HL-60 (cell line): ENCODE results near the gene VDR.

Experiments used
- POLR2AphosphoS5 ChIP-seq: IDR thresholded peaks from 2 replicates; pipeline ENCODE4 v1.6.1; 2012; ENCODE audit warnings: low read depth
- TF ChIP-seq, protein P1 (sequence below): IDR thresholded peaks from one replicate; pipeline ENCODE4 v1.5.1; 2011; ENCODE audit warnings: low read length, control low read depth, inconsistent platforms; ENCODE audit not compliant: insufficient read depth

DNA sequence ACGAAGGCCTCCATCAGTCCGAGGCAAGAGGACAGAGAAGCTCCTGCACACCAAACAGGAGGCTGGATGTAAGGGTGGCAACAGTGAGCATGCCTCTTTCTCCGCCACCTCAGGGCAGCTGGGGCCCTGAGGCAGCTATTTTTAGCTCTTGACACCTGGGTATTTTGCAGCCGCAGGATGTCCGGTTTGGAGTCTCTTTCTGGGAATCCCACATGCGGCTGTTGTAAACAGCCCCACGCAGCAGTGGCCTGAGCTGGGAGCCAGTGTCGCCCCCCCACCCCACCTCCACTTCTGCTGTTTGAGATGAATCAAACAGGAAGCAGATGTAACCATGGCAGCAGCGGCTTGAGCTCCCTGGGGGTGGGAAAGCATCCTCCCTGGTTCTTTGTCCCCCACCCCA is 96.7 kb downstream of the VDR start:
- TF ChIP-seq, protein P1, sequence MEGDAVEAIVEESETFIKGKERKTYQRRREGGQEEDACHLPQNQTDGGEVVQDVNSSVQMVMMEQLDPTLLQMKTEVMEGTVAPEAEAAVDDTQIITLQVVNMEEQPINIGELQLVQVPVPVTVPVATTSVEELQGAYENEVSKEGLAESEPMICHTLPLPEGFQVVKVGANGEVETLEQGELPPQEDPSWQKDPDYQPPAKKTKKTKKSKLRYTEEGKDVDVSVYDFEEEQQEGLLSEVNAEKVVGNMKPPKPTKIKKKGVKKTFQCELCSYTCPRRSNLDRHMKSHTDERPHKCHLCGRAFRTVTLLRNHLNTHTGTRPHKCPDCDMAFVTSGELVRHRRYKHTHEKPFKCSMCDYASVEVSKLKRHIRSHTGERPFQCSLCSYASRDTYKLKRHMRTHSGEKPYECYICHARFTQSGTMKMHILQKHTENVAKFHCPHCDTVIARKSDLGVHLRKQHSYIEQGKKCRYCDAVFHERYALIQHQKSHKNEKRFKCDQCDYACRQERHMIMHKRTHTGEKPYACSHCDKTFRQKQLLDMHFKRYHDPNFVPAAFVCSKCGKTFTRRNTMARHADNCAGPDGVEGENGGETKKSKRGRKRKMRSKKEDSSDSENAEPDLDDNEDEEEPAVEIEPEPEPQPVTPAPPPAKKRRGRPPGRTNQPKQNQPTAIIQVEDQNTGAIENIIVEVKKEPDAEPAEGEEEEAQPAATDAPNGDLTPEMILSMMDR: no peak
- TF ChIP-seq POLR2AphosphoS5: no peak
